SU-DHL-6 (cell line): ENCODE data around the gene ZNF488.

Source experiments
- H2AFZ ChIP-seq: fragments of 200-600 bp; sonication (generic); 2 replicates; pipeline ENCODE4 v1.6.1; 2014; ENCODE audit warnings: low read depth, mild to moderate bottlenecking, moderate library complexity, mixed read lengths, antibody characterized with exemption, low read length; ENCODE audit not compliant: severe bottlenecking
- H3F3A ChIP-seq: fragments of 200-600 bp; shearing (Covaris generic); 2 replicates; pipeline ENCODE4 v1.6.0; 2016; ENCODE audit warnings: antibody characterized with exemption, mild to moderate bottlenecking; ENCODE audit not compliant: insufficient read depth
- H3K27ac ChIP-seq: fragments of 200-600 bp; sonication (generic); 2 replicates; pipeline ENCODE4 v1.5.1; 2016; ENCODE audit warnings: low read depth, mild to moderate bottlenecking, low read length, moderate library complexity, mixed read lengths
- H3K27me3 ChIP-seq: fragments of 200-600 bp; sonication (generic), shearing (Covaris generic); 2 replicates; pipeline ENCODE4 v1.6.0; 2014; ENCODE audit warnings: mild to moderate bottlenecking, low read length
- H3K36me3 ChIP-seq: fragments of 200-600 bp; sonication (generic); 2 replicates; pipeline ENCODE4 v1.6.1; 2014; ENCODE audit warnings: mild to moderate bottlenecking, low read length, mixed read lengths
- H3K4me2 ChIP-seq: fragments of 300-600, 200-600 bp; shearing (Covaris generic), sonication (generic); 2 replicates; pipeline ENCODE4 v1.6.0; 2014; ENCODE audit warnings: low read length, low read depth, mild to moderate bottlenecking; ENCODE audit not compliant: poor library complexity, severe bottlenecking
- H3K4me3 ChIP-seq: fragments of 200-600 bp; sonication (generic); 2 replicates; pipeline ENCODE4 v1.5.1; 2014; ENCODE audit warnings: antibody characterized with exemption, low read length, mild to moderate bottlenecking, mixed read lengths; ENCODE audit not compliant: insufficient read depth, poor library complexity, severe bottlenecking
- H3K79me2 ChIP-seq: fragments of 200-600 bp; sonication (generic); 2 replicates; pipeline ENCODE4 v1.6.1; 2014; ENCODE audit warnings: mild to moderate bottlenecking, low read length, moderate library complexity; ENCODE audit not compliant: insufficient read depth
- H3K9ac ChIP-seq: fragments of 200-600 bp; sonication (generic); 2 replicates; pipeline ENCODE4 v1.7.0; 2014; ENCODE audit warnings: mild to moderate bottlenecking, low read length
- H3K9me2 ChIP-seq: fragments of 200-600 bp; sonication (generic); replicated peaks from 2 replicates; pipeline ENCODE4 v1.6.1; 2014; ENCODE audit warnings: low read length; ENCODE audit not compliant: insufficient read depth
- H3K9me3 ChIP-seq: fragments of 200-600 bp; sonication (generic); 2 replicates; pipeline ENCODE4 v1.6.1; 2014; ENCODE audit warnings: low read length, mixed read lengths; ENCODE audit not compliant: insufficient read depth
- H4K20me1 ChIP-seq: fragments of 200-600 bp; sonication (generic); 2 replicates; pipeline ENCODE4 v1.6.1; 2014; ENCODE audit warnings: low read depth, mild to moderate bottlenecking, antibody characterized with exemption, low read length, moderate library complexity, mixed read lengths
- EZH2phosphoT487 ChIP-seq: fragments of 200-600 bp; sonication (generic), shearing (Covaris generic); conservative IDR thresholded peaks from 2 replicates; pipeline ENCODE4 v1.6.1; 2018; ENCODE audit warnings: mild to moderate bottlenecking, antibody characterized with exemption, low read length, moderate library complexity, mixed read lengths
- TF ChIP-seq, protein P1 (sequence below): fragments of 200-600 bp; sonication (generic); IDR thresholded peaks from one replicate; pipeline ENCODE4 v1.5.1; 2017; ENCODE audit warnings: antibody characterized with exemption, mild to moderate bottlenecking, low read length, moderate library complexity; ENCODE audit not compliant: insufficient read depth, poor library complexity, severe bottlenecking

The ZNF488 gene

DNA sequence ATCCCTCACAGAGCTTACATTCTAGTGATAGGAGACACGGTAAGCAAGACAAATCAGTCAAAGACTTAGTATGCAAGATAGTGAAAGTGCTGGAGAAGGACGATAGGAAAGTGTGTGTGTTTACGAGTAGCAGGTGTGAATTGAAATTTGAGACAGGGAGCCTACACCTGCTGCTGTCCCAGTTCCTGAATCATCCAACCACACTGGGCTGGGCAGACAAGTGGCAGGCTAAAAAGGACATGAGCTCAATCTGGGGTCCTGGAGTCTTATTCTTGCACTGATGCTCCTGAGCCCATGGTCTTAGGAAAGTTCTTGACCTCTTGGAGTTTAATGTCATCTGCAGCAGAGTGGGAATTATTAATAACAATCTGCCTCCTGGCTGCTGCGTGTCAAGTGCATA is 19.7 kb downstream of the ZNF488 start:
- Histone ChIP-seq H3K9ac (no peak overlapping the region), H3K79me2 (no peaks in the 10 kb centered on the region), H3K27ac (no peak overlapping the region), H3K36me3 (no peaks in the 10 kb centered on the region), H3F3A (no peaks in the 10 kb centered on the region), H3K4me2 (no peak overlapping the region), H4K20me1 (no peaks in the 10 kb centered on the region), H3K27me3 (no peaks in the 10 kb centered on the region), H3K9me2 (no peaks in the 10 kb centered on the region), H3K4me3 (no peak overlapping the region), H3K9me3 (no peaks in the 10 kb centered on the region), H2AFZ (no peak overlapping the region)
- TF ChIP-seq, protein P1, sequence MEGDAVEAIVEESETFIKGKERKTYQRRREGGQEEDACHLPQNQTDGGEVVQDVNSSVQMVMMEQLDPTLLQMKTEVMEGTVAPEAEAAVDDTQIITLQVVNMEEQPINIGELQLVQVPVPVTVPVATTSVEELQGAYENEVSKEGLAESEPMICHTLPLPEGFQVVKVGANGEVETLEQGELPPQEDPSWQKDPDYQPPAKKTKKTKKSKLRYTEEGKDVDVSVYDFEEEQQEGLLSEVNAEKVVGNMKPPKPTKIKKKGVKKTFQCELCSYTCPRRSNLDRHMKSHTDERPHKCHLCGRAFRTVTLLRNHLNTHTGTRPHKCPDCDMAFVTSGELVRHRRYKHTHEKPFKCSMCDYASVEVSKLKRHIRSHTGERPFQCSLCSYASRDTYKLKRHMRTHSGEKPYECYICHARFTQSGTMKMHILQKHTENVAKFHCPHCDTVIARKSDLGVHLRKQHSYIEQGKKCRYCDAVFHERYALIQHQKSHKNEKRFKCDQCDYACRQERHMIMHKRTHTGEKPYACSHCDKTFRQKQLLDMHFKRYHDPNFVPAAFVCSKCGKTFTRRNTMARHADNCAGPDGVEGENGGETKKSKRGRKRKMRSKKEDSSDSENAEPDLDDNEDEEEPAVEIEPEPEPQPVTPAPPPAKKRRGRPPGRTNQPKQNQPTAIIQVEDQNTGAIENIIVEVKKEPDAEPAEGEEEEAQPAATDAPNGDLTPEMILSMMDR = no peak
- TF ChIP-seq EZH2phosphoT487 = no peak

DNA sequence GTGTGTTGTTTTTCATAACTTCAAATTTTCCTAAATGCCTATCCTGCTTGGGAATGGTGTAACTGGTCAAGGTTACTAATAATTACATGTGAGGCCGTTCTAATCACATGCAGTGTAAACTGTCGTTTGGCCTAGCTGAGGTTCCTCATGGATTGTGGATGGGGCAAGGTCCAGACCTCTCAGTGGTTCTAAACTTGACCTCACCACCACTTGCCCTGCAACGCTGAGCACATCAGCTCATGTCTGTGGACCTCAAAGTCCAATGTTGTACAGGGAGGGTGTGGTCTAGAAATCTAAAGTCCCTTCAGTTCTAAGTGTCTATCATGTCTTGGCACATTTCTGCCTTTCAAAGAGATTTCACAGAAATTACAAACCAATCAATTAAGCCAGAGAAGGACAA is 20.3 kb downstream of the ZNF488 start:
- Histone ChIP-seq H3K27ac (no peak overlapping the region), H4K20me1 (no peaks in the 10 kb centered on the region), H3K79me2 (no peaks in the 10 kb centered on the region), H2AFZ (no peak overlapping the region), H3K27me3 (no peaks in the 10 kb centered on the region), H3K36me3 (no peaks in the 10 kb centered on the region), H3K4me2 (no peak overlapping the region), H3K9ac (no peak overlapping the region), H3F3A (no peaks in the 10 kb centered on the region), H3K9me3 (no peaks in the 10 kb centered on the region), H3K9me2 (no peaks in the 10 kb centered on the region), H3K4me3 (no peak overlapping the region)
- TF ChIP-seq EZH2phosphoT487 = no peak
- TF ChIP-seq, protein P1 = no peak

DNA sequence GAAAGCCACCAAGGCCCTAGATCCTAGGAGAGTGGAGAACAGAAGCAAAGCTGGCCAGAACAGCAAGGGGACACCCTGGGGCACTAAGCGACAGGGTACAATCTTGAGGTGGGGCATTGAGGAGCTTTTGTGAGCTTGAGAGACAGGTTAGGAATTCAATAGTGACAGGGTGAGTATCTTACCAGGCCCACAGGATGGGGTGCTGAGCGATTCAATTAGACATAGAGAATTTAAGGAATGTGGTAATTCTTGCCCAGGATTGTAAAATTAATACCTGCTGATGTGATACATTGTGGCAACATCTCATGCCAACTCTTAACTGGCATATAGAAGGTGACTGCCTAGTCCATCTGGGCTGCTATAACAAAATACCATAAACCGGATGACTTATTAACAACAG is 21.9 kb downstream of the ZNF488 start:
- Histone ChIP-seq H3F3A (no peaks in the 10 kb centered on the region), H2AFZ (no peak overlapping the region), H4K20me1 (no peaks in the 10 kb centered on the region), H3K9ac (no peak overlapping the region), H3K9me2 (no peaks in the 10 kb centered on the region), H3K4me3 (no peak overlapping the region), H3K9me3 (no peaks in the 10 kb centered on the region), H3K79me2 (no peaks in the 10 kb centered on the region), H3K4me2 (no peak overlapping the region), H3K27me3 (no peaks in the 10 kb centered on the region), H3K36me3 (no peaks in the 10 kb centered on the region), H3K27ac (no peak overlapping the region)
- TF ChIP-seq, protein P1 = no peak
- TF ChIP-seq EZH2phosphoT487 = no peak

DNA sequence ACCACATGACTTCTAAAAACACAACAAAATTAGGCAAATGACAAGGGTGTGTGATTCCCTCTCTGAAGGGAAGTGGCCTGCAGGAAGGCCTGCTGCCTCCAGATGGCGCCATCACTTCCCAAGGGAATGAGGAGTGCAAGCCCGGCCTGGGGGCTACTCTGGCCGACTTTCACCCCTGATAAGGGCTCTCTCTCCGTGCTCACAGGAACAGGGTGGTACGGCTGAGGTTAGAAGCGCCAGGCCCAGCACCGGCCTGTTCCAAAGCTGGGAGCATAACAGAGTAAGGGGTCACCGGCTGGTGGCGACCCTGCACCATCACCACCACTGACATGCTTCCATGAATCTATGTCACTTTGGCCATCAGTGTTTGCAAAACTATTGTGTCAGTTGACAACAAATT is 22.8 kb downstream of the ZNF488 start:
- Histone ChIP-seq H3K27me3 (no peaks in the 10 kb centered on the region), H3K9me2 (no peaks in the 10 kb centered on the region), H2AFZ (no peak overlapping the region), H3K79me2 (no peaks in the 10 kb centered on the region), H3K27ac (no peak overlapping the region), H3F3A (no peaks in the 10 kb centered on the region), H3K9ac (no peak overlapping the region), H3K9me3 (no peaks in the 10 kb centered on the region), H4K20me1 (no peaks in the 10 kb centered on the region), H3K36me3 (no peaks in the 10 kb centered on the region), H3K4me3 (no peak overlapping the region), H3K4me2 (no peak overlapping the region)
- TF ChIP-seq EZH2phosphoT487 = no peak
- TF ChIP-seq, protein P1 = peak; percentile 42
